HepG2 (cell line): ENCODE data around the gene BPHL. TPM values are rescaled to one million over a fixed set of nuclear protein-coding genes. Genes with fewer than 3 reads are reported as not detected.
"Not testable (repeated sequence)": the region's sequence is repeated elsewhere in the genome, so short reads cannot be mapped to it uniquely, and the experiment has no call there.

Experiments
- ATAC-seq: fragments of 200-7000 bp; cut with Tn5 transposase; 3 replicates; pipeline ENCODE4 v1.9.1; 2020; ENCODE audit warnings: mild to moderate bottlenecking, moderate library complexity
- BruUV-seq: library from RNA; stranded (reverse); fragments of 400-500 nt; replicated peaks from 2 replicates; lab custom pipeline; 2021; lab: Mats Ljungman, UMichigan
- CTCF ChIA-PET: fragments of 300-600 bp; formaldehyde crosslinking; extraction: SDS; loops from one replicate; lab custom pipeline; 2021; ENCODE audit warnings: low total read pairs, inconsistent platforms, low intra/inter-chr PET ratio; lab: Yijun Ruan, JAX
- POLR2A ChIA-PET: fragments of 350-600 bp; sonication (Branson Sonifier 250); formaldehyde crosslinking; loops from one replicate; lab custom pipeline; 2020; ENCODE audit warnings: antibody characterized with exemption, inconsistent platforms; lab: Yijun Ruan, JAX
- DNase-seq: peaks from one replicate; pipeline ENCODE4 v3.0.0-alpha.2; 2015; ENCODE audit warnings: low spot score
- FAIRE-seq: peaks from 3 replicates; lab custom pipeline; 2011; peaks lifted over from hg19 to GRCh38; lab: Jason Lieb, UNC
- H2AFZ ChIP-seq: one replicate; pipeline ENCODE4 v1.6.1; 2011; ENCODE audit warnings: low read length, inconsistent platforms
- H3K27ac ChIP-seq: fragments of 300-600 bp; 3 replicates; pipeline ENCODE4 v1.8.0; 2011; ENCODE audit warnings: mixed run types, mild to moderate bottlenecking, mixed read lengths, low read length, inconsistent platforms; ENCODE audit not compliant: insufficient read depth; ENCODE audit errors: extremely low read length
- H3K27me3 ChIP-seq, 2 experiments: fragments of 200-600 bp in 1 of 2; 2 replicates in 1 of 2; 3 replicates in 1 of 2; pipeline versions ENCODE4 v1.6.0 to v1.8.0; 2011; ENCODE audit warnings: low read length in 2 of 2, mild to moderate bottlenecking in 2 of 2, moderate library complexity in 2 of 2, inconsistent platforms in 1 of 2; ENCODE audit not compliant: insufficient read depth in 2 of 2, control insufficient read depth in 1 of 2
- H3K36me3 ChIP-seq, 2 experiments: fragments of 200-600 bp in 1 of 2; replicated peaks in 1 of 2; 2 replicates in 1 of 2; 3 replicates in 1 of 2; pipeline versions ENCODE4 v1.5.1 to v1.8.0; 2011; ENCODE audit warnings: low read length in 2 of 2, inconsistent platforms in 1 of 2; ENCODE audit not compliant: insufficient read depth in 2 of 2, control insufficient read depth in 1 of 2
- H3K4me1 ChIP-seq: 2 replicates; pipeline ENCODE4 v1.5.1; 2012; ENCODE audit warnings: low read length, inconsistent platforms; ENCODE audit not compliant: insufficient read depth
- H3K4me2 ChIP-seq: 2 replicates; pipeline ENCODE4 v1.6.0; 2011; ENCODE audit warnings: low read depth, low read length, inconsistent platforms
- H3K4me3 ChIP-seq, 3 experiments: fragments of 200-600 bp in 1 of 3; sonication (generic), shearing (Covaris generic) in 1 of 3; replicated peaks in 1 of 3; 2 replicates each; pipeline ENCODE4 v1.5.1; 2011 to 2016; ENCODE audit warnings: low read length in 3 of 3, inconsistent platforms in 2 of 3, low read depth in 2 of 3, mild to moderate bottlenecking in 2 of 3, control low read depth in 1 of 3, mixed read lengths in 1 of 3; ENCODE audit not compliant: insufficient read depth in 1 of 3
- H3K79me2 ChIP-seq: one replicate; pipeline ENCODE4 v1.6.1; 2011; ENCODE audit warnings: low read length, inconsistent platforms; ENCODE audit not compliant: insufficient read depth
- H3K9ac ChIP-seq: 2 replicates; pipeline ENCODE4 v1.6.0; 2011; ENCODE audit warnings: mild to moderate bottlenecking, low read depth, low read length, inconsistent platforms; ENCODE audit not compliant: insufficient read depth
- H3K9me3 ChIP-seq: 2 replicates; pipeline ENCODE4 v1.5.1; 2012; ENCODE audit warnings: mild to moderate bottlenecking, low read length
- H4K20me1 ChIP-seq: 2 replicates; pipeline ENCODE4 v1.6.0; 2011; ENCODE audit warnings: inconsistent platforms, mild to moderate bottlenecking, low read length, moderate library complexity; ENCODE audit not compliant: insufficient read depth
- CBFB ChIP-seq: sonication (generic); formaldehyde crosslinking; IDR thresholded peaks from 2 replicates; pipeline ENCODE4 v1.4.0; 2020; ENCODE audit warnings: missing genetic modification reagents
- CREB1 ChIP-seq, 2 experiments: fragments of 450-650 bp in 1 of 2; IDR thresholded peaks; 2 replicates each; pipeline ENCODE4 v1.6.1; 2016 to 2017; ENCODE audit warnings: control low read depth in 1 of 2, mild to moderate bottlenecking in 1 of 2, missing compliant biosample characterization in 1 of 2, missing genetic modification characterization in 1 of 2
- HDAC2 ChIP-seq: sonication (generic); formaldehyde crosslinking; IDR thresholded peaks from 2 replicates; pipeline ENCODE4 v1.4.0; 2020; ENCODE audit warnings: missing genetic modification reagents
- RFXANK ChIP-seq: IDR thresholded peaks from 2 replicates; pipeline ENCODE4 v1.6.1; 2016
- TCF12 ChIP-seq, 2 experiments: fragments of 450-650 bp in 1 of 2; sonication (generic) in 1 of 2; formaldehyde crosslinking in 1 of 2; IDR thresholded peaks; 2 replicates each; pipeline versions ENCODE4 v1.6.1 to v1.8.0; 2017 to 2022; ENCODE audit warnings: antibody characterized with exemption in 1 of 2, mild to moderate bottlenecking in 1 of 2, missing genetic modification reagents in 1 of 2, moderate library complexity in 1 of 2
- ZNF556 ChIP-seq: sonication (generic); formaldehyde crosslinking; IDR thresholded peaks from 2 replicates; pipeline ENCODE4 v1.4.0; 2020; ENCODE audit warnings: mild to moderate bottlenecking, missing genetic modification reagents, borderline replicate concordance
- ZNF772 ChIP-seq: sonication (generic); formaldehyde crosslinking; IDR thresholded peaks from 2 replicates; pipeline ENCODE4 v1.5.0; 2020; ENCODE audit warnings: mild to moderate bottlenecking, missing genetic modification reagents
- ZNF800 ChIP-seq: sonication (generic); formaldehyde crosslinking; IDR thresholded peaks from 2 replicates; pipeline ENCODE4 v1.4.0; 2020; ENCODE audit warnings: missing genetic modification reagents
- ZNF839 ChIP-seq: sonication (generic); formaldehyde crosslinking; IDR thresholded peaks from 2 replicates; pipeline ENCODE4 v1.4.0; 2020; ENCODE audit warnings: missing genetic modification reagents, mild to moderate bottlenecking, borderline replicate concordance
- ZSCAN20 ChIP-seq: sonication (generic); formaldehyde crosslinking; IDR thresholded peaks from 2 replicates; pipeline ENCODE4 v1.4.0; 2020; ENCODE audit warnings: missing genetic modification reagents, mild to moderate bottlenecking, borderline replicate concordance
- WGBS: methylation state at CpG from one replicate; pipeline ENCODE4 v1.1.6; 2017; ENCODE audit warnings: low lambda C conversion rate; 5-methylcytosine and 5-hydroxymethylcytosine counted together
- in situ Hi-C: cut with HindIII; loops from 2 replicates; pipeline ENCODE4 v1.10.0; 2017; ENCODE audit warnings: low pct_unique_long_range_greater_than_20kb; ENCODE audit not compliant: extremely low pct_ligation_motif_present
- intact Hi-C: fragments of 100-400 bp; cut with micrococcal nuclease; formaldehyde crosslinking; loops from one replicate; pipeline ENCODE4 v1.10.0; 2022; ENCODE audit not compliant: unreplicated experiment
- polyA plus RNA-seq, 8 experiments: library from polyadenylated mRNA; depleted of rRNA in 3 of 8; stranded (reverse) in 7 of 8; unstranded in 1 of 8; fragments of >200 nt; fragmentation: Illumina TruSeq in 4 of 8; extraction: Trizol in 4 of 8; gene quantifications; 2 replicates each; pipeline versions ENCODE4 v1.2.1 to v1.2.3, GENCODE V29; 2011 to 2016; ENCODE audit warnings: low read depth in 4 of 8, missing spikeins in 1 of 8, mixed read lengths in 1 of 8; ENCODE audit not compliant: insufficient read depth in 1 of 8
- total RNA-seq, 5 experiments: library from RNA; depleted of rRNA; stranded (reverse); fragments of >200 nt; fragmentation: Illumina TruSeq; extraction: Trizol; gene quantifications; 2 replicates each; pipeline ENCODE4 v1.2.3, GENCODE V29; 2016; ENCODE audit warnings: low read depth in 1 of 5
- TF ChIP-seq, protein P1 (sequence below): sonication (generic); formaldehyde crosslinking; IDR thresholded peaks from 2 replicates; pipeline ENCODE4 v1.4.0; 2020; ENCODE audit warnings: missing genetic modification reagents, mild to moderate bottlenecking, borderline replicate concordance

Gene BPHL
- total and polyA plus RNA-seq, 2 of the 13 experiments (the other 11 are each of a cell fraction or from before 2014, with no cell fraction given) = 37.8 to 39.5 TPM

DNA sequence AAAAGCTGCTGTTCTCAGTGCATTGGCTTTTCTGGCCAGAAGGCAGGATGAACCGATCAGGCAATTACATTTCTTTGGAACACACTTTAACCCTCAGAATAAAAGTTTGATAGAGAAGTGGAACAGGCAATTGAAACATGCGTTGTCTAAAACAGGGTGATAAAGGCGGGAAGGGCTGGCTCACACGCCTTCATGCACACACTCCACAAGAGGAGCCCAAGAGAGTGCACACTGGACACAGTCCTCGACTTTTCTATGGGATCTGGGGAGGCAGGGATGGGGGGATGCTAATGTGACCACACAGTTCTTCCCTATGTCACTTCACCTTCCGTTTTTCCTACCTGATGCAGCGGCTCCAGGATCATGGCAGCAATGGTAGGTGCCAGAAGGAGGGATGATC is 69.8 kb downstream of the BPHL start (continued):
- TF ChIP-seq ZNF772 (no peak), ZNF556 (no peak), TCF12 (IDR thresholded peaks at IDR 0.05) (no peak), TCF12 (CRISPR knock-in tag; IDR thresholded peaks at IDR 0.05) (no peak), RFXANK (CRISPR knock-in tag) (no peak)
- TF ChIP-seq, all 625 proteins: peak for 0

GRCh38 chr6:3189192-3189591 is 70.7 kb downstream of the BPHL start:
- H3K4me1 ChIP-seq, H3K9ac ChIP-seq, H3K27ac ChIP-seq, H4K20me1 ChIP-seq, H3K4me3 ChIP-seq, H3K4me2 ChIP-seq, DNase-seq, in situ Hi-C loops, BruUV-seq, H3K27me3 ChIP-seq, H3K79me2 ChIP-seq, FAIRE-seq, ATAC-seq, H3K9me3 ChIP-seq, H3K36me3 ChIP-seq, H2AFZ ChIP-seq, POLR2A ChIA-PET, CTCF ChIA-PET: not testable (repeated sequence)
- intact Hi-C loops = loop anchor here (5.0 kb wide), 1 partner anchor 993 kb away; no protein-coding TSS in a partner anchor
- WGBS = 58% methylated on average over 10 of the region's 10 CpGs

- H3K79me2 ChIP-seq = peaks cover 7% of the 10 kb centered on the region
- POLR2A ChIA-PET = no interaction called here
- no peak for TF ChIP-seq CBFB (CRISPR knock-in tag)
- no peak for TF ChIP-seq CREB1 (IDR thresholded peaks at IDR 0.05)
- no peak for TF ChIP-seq CREB1 (CRISPR knock-in tag; IDR thresholded peaks at IDR 0.05)
- no peak for TF ChIP-seq ZNF800
- no peak for TF ChIP-seq ZSCAN20
- TF ChIP-seq, protein P1, sequence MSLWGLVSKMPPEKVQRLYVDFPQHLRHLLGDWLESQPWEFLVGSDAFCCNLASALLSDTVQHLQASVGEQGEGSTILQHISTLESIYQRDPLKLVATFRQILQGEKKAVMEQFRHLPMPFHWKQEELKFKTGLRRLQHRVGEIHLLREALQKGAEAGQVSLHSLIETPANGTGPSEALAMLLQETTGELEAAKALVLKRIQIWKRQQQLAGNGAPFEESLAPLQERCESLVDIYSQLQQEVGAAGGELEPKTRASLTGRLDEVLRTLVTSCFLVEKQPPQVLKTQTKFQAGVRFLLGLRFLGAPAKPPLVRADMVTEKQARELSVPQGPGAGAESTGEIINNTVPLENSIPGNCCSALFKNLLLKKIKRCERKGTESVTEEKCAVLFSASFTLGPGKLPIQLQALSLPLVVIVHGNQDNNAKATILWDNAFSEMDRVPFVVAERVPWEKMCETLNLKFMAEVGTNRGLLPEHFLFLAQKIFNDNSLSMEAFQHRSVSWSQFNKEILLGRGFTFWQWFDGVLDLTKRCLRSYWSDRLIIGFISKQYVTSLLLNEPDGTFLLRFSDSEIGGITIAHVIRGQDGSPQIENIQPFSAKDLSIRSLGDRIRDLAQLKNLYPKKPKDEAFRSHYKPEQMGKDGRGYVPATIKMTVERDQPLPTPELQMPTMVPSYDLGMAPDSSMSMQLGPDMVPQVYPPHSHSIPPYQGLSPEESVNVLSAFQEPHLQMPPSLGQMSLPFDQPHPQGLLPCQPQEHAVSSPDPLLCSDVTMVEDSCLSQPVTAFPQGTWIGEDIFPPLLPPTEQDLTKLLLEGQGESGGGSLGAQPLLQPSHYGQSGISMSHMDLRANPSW (CRISPR knock-in tag) = no peak
- TF ChIP-seq HDAC2 = no peak
- no peak for TF ChIP-seq ZNF839
These were observed 71.5 kb downstream of the BPHL start for GRCh38 chr6:3190056-3190455.

More at GRCh38 chr6:3190056-3190455, 71.5 kb downstream of the BPHL start:
- H3K4me3 ChIP-seq = no peak overlapping the region
- WGBS = 67% methylated on average over 4 of the region's 4 CpGs
- FAIRE-seq = no peak
- H4K20me1 ChIP-seq = no peaks in the 10 kb centered on the region
- peaks cover 18% of the 10 kb centered on the region for H3K4me1 ChIP-seq
- H3K27ac ChIP-seq = no peak overlapping the region
- H3K9ac ChIP-seq = no peak overlapping the region
- CTCF ChIA-PET = no interaction called here
- in situ Hi-C loops = no loop called here
- BruUV-seq = no TSS peak
- intact Hi-C loops = no loop called here
- H3K27me3 ChIP-seq = peaks cover 0 to 3% of the 10 kb centered on the region in 2 experiments; a peak in 2 of 5 replicates
- no peak for DNase-seq
- H3K9me3 ChIP-seq = no peaks in the 10 kb centered on the region
- H2AFZ ChIP-seq = no peak overlapping the region
- no peak for ATAC-seq
- no peaks in the 10 kb centered on the region; a peak in 1 of 5 replicates for H3K36me3 ChIP-seq
- no peak overlapping the region for H3K4me2 ChIP-seq
